Type B pancreatic cell (in vitro differentiated cells): Measurements from ENCODE around the gene LRIG1. TPM values are rescaled to one million over a fixed set of nuclear protein-coding genes. Genes with fewer than 3 reads are reported as not detected.

ENCODE experiments used
- DNase-seq: peaks from one replicate; pipeline ENCODE4 v3.0.0; 2021; ENCODE audit warnings: mixed read lengths; ENCODE audit not compliant: unreplicated experiment; ENCODE audit errors: extremely low spot score
- H3K27ac Mint-ChIP-seq: 2 replicates; pipeline ENCODE4 v1.8.0; 2021; ENCODE audit warnings: mild to moderate bottlenecking, mixed read lengths
- H3K27me3 Mint-ChIP-seq: 2 replicates; pipeline ENCODE4 v1.8.0; 2021; ENCODE audit warnings: mixed read lengths
- H3K36me3 Mint-ChIP-seq: 2 replicates; pipeline ENCODE4 v1.8.0; 2021; ENCODE audit warnings: mixed read lengths
- H3K4me1 Mint-ChIP-seq: one replicate; pipeline ENCODE4 v1.8.0; 2021; ENCODE audit warnings: mixed read lengths; ENCODE audit not compliant: unreplicated experiment
- H3K4me3 Mint-ChIP-seq: 2 replicates; pipeline ENCODE4 v1.8.0; 2021; ENCODE audit warnings: mild to moderate bottlenecking, mixed read lengths
- H3K9me3 Mint-ChIP-seq: 2 replicates; pipeline ENCODE4 v1.8.0; 2021; ENCODE audit warnings: mixed read lengths
- CTCF ChIP-seq: fragments of 200-600 bp; sonication (generic); conservative IDR thresholded peaks from 2 replicates; pipeline ENCODE4 v1.5.0; 2021; ENCODE audit warnings: antibody characterized with exemption, mild to moderate bottlenecking
- total RNA-seq: library from RNA; stranded (reverse); gene quantifications from 2 replicates; pipeline ENCODE4 v1.2.1, GENCODE V29; 2021; ENCODE audit warnings: low replicate concordance

LRIG1 gene
- total RNA-seq, 1 donor from 2014 or later: 28.9 TPM

DNA sequence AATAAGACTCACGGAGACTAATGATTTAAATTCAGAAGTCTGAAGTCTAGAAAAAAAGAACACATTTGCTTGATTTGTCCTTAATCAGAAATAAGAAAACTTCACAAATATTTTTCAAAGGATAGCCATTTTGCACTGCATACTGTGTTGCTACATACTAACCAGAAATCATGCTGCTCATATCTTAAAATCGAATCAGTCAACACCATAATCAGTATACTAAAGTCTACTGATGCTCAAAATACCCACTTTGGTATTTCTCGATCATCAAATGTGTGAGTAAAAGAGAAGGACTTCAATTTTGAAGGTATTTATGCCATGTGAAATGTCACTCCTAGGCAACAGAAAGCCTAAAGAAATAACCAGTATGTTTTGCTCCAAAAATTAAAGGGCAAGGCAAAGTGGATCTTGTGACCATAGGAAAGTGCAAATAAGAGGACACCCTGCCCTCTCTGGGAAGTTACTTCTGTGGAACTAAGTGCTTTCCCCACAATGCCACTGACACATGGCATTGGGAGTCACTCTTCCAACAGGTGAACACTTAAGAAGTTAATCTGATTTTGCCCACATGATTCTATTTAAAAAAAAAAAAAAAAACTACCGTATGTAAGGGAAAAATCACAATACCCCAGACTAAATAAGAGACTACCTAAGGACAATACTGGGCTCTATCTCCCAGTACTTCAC, 2.7 kb downstream of the LRIG1 start:
- Mint-ChIP-seq H3K9me3 (no peaks in the 10 kb centered on the region), H3K36me3 (no peaks in the 10 kb centered on the region), H3K4me1 (peaks cover 57% of the 10 kb centered on the region), H3K27ac (no peak overlapping the region), H3K27me3 (peaks cover 49% of the 10 kb centered on the region), H3K4me3 (peak overlapping the region; percentile 95)
- TF ChIP-seq CTCF: no peak
- no peak for DNase-seq

- H3K4me3 Mint-ChIP-seq: peak overlapping the region; percentile 95
- H3K4me1 Mint-ChIP-seq: peaks cover 60% of the 10 kb centered on the region
- no peaks in the 10 kb centered on the region for H3K9me3 Mint-ChIP-seq
- no peak for TF ChIP-seq CTCF
- no peaks in the 10 kb centered on the region for H3K36me3 Mint-ChIP-seq
- H3K27me3 Mint-ChIP-seq: peaks cover 43% of the 10 kb centered on the region
- DNase-seq: no peak
- H3K27ac Mint-ChIP-seq: no peak overlapping the region
These were observed 3.4 kb downstream of the LRIG1 start for GRCh38 chr3:66497288-66497984.

- no peak for TF ChIP-seq CTCF
- Mint-ChIP-seq H3K36me3 (no peaks in the 10 kb centered on the region), H3K27me3 (peaks cover 39% of the 10 kb centered on the region), H3K4me1 (peaks cover 67% of the 10 kb centered on the region), H3K9me3 (no peaks in the 10 kb centered on the region), H3K27ac (no peak overlapping the region), H3K4me3 (no peak overlapping the region)
- DNase-seq: no peak
These were observed 4.1 kb downstream of the LRIG1 start for GRCh38 chr3:66496746-66497145.

DNA sequence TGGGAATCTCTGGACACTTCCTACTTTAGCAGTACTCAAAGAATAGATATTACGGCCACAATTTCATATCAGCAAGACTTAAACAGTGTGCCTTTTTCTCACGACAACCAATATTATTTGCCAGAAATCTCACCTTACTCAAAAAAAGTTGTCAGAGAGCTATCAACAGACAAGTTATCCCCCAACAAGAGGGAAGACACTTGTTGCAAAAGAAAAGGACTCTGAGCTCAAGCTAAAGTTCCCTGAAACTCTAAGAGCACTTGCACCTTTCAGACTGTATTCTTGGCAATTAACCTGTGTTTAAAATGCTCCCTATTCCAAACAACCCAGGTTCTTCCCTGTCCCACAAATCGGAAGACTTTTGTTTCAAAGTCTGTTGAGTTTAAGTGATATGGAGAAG, 4.5 kb downstream of the LRIG1 start:
- Mint-ChIP-seq H3K27ac (no peak overlapping the region), H3K9me3 (no peaks in the 10 kb centered on the region), H3K27me3 (peaks cover 38% of the 10 kb centered on the region), H3K36me3 (no peaks in the 10 kb centered on the region), H3K4me1 (peaks cover 65% of the 10 kb centered on the region), H3K4me3 (no peak overlapping the region)
- no peak for DNase-seq
- no peak for TF ChIP-seq CTCF

GRCh38 chr3:66495668-66496045, 5.2 kb downstream of the LRIG1 start:
- DNase-seq: no peak
- peaks cover 35% of the 10 kb centered on the region for H3K27me3 Mint-ChIP-seq
- peaks cover 67% of the 10 kb centered on the region for H3K4me1 Mint-ChIP-seq
- H3K36me3 Mint-ChIP-seq: no peaks in the 10 kb centered on the region
- peak overlapping the region; percentile 37 for H3K27ac Mint-ChIP-seq
- peak overlapping the region; percentile 66 for H3K4me3 Mint-ChIP-seq
- TF ChIP-seq CTCF: no peak
- no peaks in the 10 kb centered on the region for H3K9me3 Mint-ChIP-seq
